Measurements from ENCODE around the gene TESPA1.
"Not testable (repeated sequence)": the region's sequence is repeated elsewhere in the genome, so short reads cannot be mapped to it uniquely, and the experiment has no call there.

The TESPA1 gene

GRCh38 chr12:54987611-54988231, 3.2 kb upstream of the TESPA1 start:
- no peak overlapping the region for H3K9ac ChIP-seq
- H3K4me1 ChIP-seq = no peaks in the 10 kb centered on the region
- no peak overlapping the region for H2AFZ ChIP-seq
- no peak overlapping the region for H3K27ac ChIP-seq
- H3K27me3 ChIP-seq (ENCODE audit: control insufficient read depth, insufficient read depth, low read length) = no peaks in the 10 kb centered on the region
- H3K36me3 ChIP-seq (ENCODE audit: control insufficient read depth, insufficient read depth, low read length) = no peaks in the 10 kb centered on the region
- no peak overlapping the region for H3K4me3 ChIP-seq (ENCODE audit: low read depth, low read length)
- no peak for TF ChIP-seq CTCF (IDR thresholded peaks at IDR 0.05)
- H3K4me2 ChIP-seq (ENCODE audit: low read length) = no peak overlapping the region
- H3K79me2 ChIP-seq = no peaks in the 10 kb centered on the region
- H3K9me3 ChIP-seq (ENCODE audit: control insufficient read depth, low read length) = no peaks in the 10 kb centered on the region

GRCh38 chr12:54986773-54987172, 2.2 kb upstream of the TESPA1 start:
- H3K79me2 ChIP-seq; H3K9ac ChIP-seq; H3K27ac ChIP-seq; H2AFZ ChIP-seq; H3K9me3 ChIP-seq (ENCODE audit: control insufficient read depth, low read length); H3K4me3 ChIP-seq (ENCODE audit: low read depth, low read length); H3K4me2 ChIP-seq (ENCODE audit: low read length); H3K27me3 ChIP-seq (ENCODE audit: control insufficient read depth, insufficient read depth, low read length); H3K36me3 ChIP-seq (ENCODE audit: control insufficient read depth, insufficient read depth, low read length); H3K4me1 ChIP-seq: not testable (repeated sequence)

- TF ChIP-seq CTCF (IDR thresholded peaks at IDR 0.05) = no peak
- Histone ChIP-seq H3K4me2 (ENCODE audit: low read length) (no peak overlapping the region), H3K4me1 (no peaks in the 10 kb centered on the region), H2AFZ (no peak overlapping the region), H3K4me3 (ENCODE audit: low read depth, low read length) (no peak overlapping the region), H3K9me3 (ENCODE audit: control insufficient read depth, low read length) (no peaks in the 10 kb centered on the region), H3K27ac (no peak overlapping the region), H3K9ac (no peak overlapping the region), H3K27me3 (ENCODE audit: control insufficient read depth, insufficient read depth, low read length) (no peaks in the 10 kb centered on the region), H3K36me3 (ENCODE audit: control insufficient read depth, insufficient read depth, low read length) (no peaks in the 10 kb centered on the region), H3K79me2 (no peaks in the 10 kb centered on the region)
These were observed 943 bp downstream of the TESPA1 start for GRCh38 chr12:54983536-54984101.

GRCh38 chr12:54981796-54982195, 2.8 kb downstream of the TESPA1 start:
- H3K79me2 ChIP-seq = no peaks in the 10 kb centered on the region
- H2AFZ ChIP-seq = no peak overlapping the region
- H3K27me3 ChIP-seq (ENCODE audit: control insufficient read depth, insufficient read depth, low read length) = no peaks in the 10 kb centered on the region
- no peaks in the 10 kb centered on the region for H3K36me3 ChIP-seq (ENCODE audit: control insufficient read depth, insufficient read depth, low read length)
- no peak overlapping the region for H3K27ac ChIP-seq
- H3K4me3 ChIP-seq (ENCODE audit: low read depth, low read length) = no peak overlapping the region
- no peak for TF ChIP-seq CTCF (IDR thresholded peaks at IDR 0.05)
- H3K4me1 ChIP-seq = no peaks in the 10 kb centered on the region
- no peaks in the 10 kb centered on the region for H3K9me3 ChIP-seq (ENCODE audit: control insufficient read depth, low read length)
- no peak overlapping the region for H3K9ac ChIP-seq
- H3K4me2 ChIP-seq (ENCODE audit: low read length) = no peak overlapping the region

- no peak overlapping the region for H3K27ac ChIP-seq
- no peak overlapping the region for H3K4me2 ChIP-seq (ENCODE audit: low read length)
- H3K9ac ChIP-seq = no peak overlapping the region
- H3K4me1 ChIP-seq = no peaks in the 10 kb centered on the region
- no peaks in the 10 kb centered on the region for H3K27me3 ChIP-seq (ENCODE audit: control insufficient read depth, insufficient read depth, low read length)
- no peak for TF ChIP-seq CTCF (IDR thresholded peaks at IDR 0.05)
- H3K36me3 ChIP-seq (ENCODE audit: control insufficient read depth, insufficient read depth, low read length) = no peaks in the 10 kb centered on the region
- no peak overlapping the region for H2AFZ ChIP-seq
- no peaks in the 10 kb centered on the region for H3K9me3 ChIP-seq (ENCODE audit: control insufficient read depth, low read length)
- H3K4me3 ChIP-seq (ENCODE audit: low read depth, low read length) = no peak overlapping the region
- H3K79me2 ChIP-seq = no peaks in the 10 kb centered on the region
These were observed 4.2 kb downstream of the TESPA1 start for GRCh38 chr12:54980341-54980740.

Data from parathyroid adenoma (tissue), 2 donors.